Fibroblast of lung (primary cell): ENCODE measurements around the gene PLCG2. TPM values are rescaled to one million over a fixed set of nuclear protein-coding genes. Genes with fewer than 3 reads are reported as not detected.

Experiments
- DNase-seq, 2 donors: peaks; one replicate each; pipeline versions ENCODE4 v3.0.0 to v3.0.0-alpha.2; 2010; ENCODE audit warnings: low read depth in 2 of 2
- H2AFZ ChIP-seq: 2 replicates; pipeline ENCODE4 v1.5.1; 2012; ENCODE audit warnings: low read length, control low read depth, inconsistent platforms
- H3K27ac ChIP-seq: 2 replicates; pipeline ENCODE4 v1.5.1; 2011; ENCODE audit warnings: low read length, control low read depth; ENCODE audit not compliant: insufficient read depth
- H3K27me3 ChIP-seq: 2 replicates; pipeline ENCODE4 v1.5.1; 2011; ENCODE audit warnings: mild to moderate bottlenecking, low read length; ENCODE audit not compliant: control insufficient read depth, insufficient read depth
- H3K36me3 ChIP-seq: 2 replicates; pipeline ENCODE4 v1.5.1; 2011; ENCODE audit warnings: low read length; ENCODE audit not compliant: control insufficient read depth, insufficient read depth
- H3K4me1 ChIP-seq: 2 replicates; pipeline ENCODE4 v1.5.1; 2011; ENCODE audit warnings: low read length; ENCODE audit not compliant: control insufficient read depth, insufficient read depth; ENCODE audit errors: extremely low read depth
- H3K4me2 ChIP-seq: 2 replicates; pipeline ENCODE4 v1.5.1; 2011; ENCODE audit warnings: low read length, control low read depth; ENCODE audit not compliant: insufficient read depth; ENCODE audit errors: extremely low read depth
- H3K4me3 ChIP-seq, 4 experiments: fragments of 200-600 bp in 1 of 4; sonication (generic) in 1 of 4; replicated peaks in 1 of 4; 2 replicates each; pipeline ENCODE4 v1.5.1; 2011 to 2016; ENCODE audit warnings: low read length in 4 of 4, low read depth in 3 of 4, mild to moderate bottlenecking in 3 of 4, control low read depth in 2 of 4, inconsistent platforms in 1 of 4, mixed read lengths in 1 of 4; ENCODE audit not compliant: insufficient read depth in 1 of 4; ENCODE audit errors: control extremely low read depth in 1 of 4
- H3K79me2 ChIP-seq: 2 replicates; pipeline ENCODE4 v1.5.1; 2012; ENCODE audit warnings: mild to moderate bottlenecking, low read length, inconsistent platforms; ENCODE audit not compliant: control insufficient read depth, insufficient read depth
- H3K9ac ChIP-seq: 2 replicates; pipeline ENCODE4 v1.5.1; 2011; ENCODE audit warnings: mild to moderate bottlenecking, low read length, control low read depth; ENCODE audit not compliant: insufficient read depth
- H3K9me3 ChIP-seq: 2 replicates; pipeline ENCODE4 v1.5.1; 2012; ENCODE audit warnings: low read depth, low read length; ENCODE audit not compliant: control insufficient read depth, insufficient read depth
- H4K20me1 ChIP-seq: 2 replicates; pipeline ENCODE4 v1.5.1; 2011; ENCODE audit warnings: low read length; ENCODE audit not compliant: control insufficient read depth, insufficient read depth; ENCODE audit errors: extremely low read depth
- CTCF ChIP-seq, 2 donors: IDR thresholded peaks in 1 of 2; conservative IDR thresholded peaks in 1 of 2; 1 replicate in 1 of 2; 2 replicates in 1 of 2; pipeline ENCODE4 v1.5.1; 2011 to 2012; ENCODE audit warnings: low read length in 2 of 2, control low read depth in 1 of 2, inconsistent platforms in 1 of 2, low read depth in 1 of 2, mild to moderate bottlenecking in 1 of 2
- EZH2 ChIP-seq: IDR thresholded peaks from 2 replicates; pipeline ENCODE4 v1.5.1; 2012; ENCODE audit warnings: low read length, control low read depth, mild to moderate bottlenecking; ENCODE audit errors: missing control alignments
- polyA plus RNA-seq, 2 donors: library from polyadenylated mRNA; depleted of rRNA in 1 of 2; stranded (reverse) in 1 of 2; unstranded in 1 of 2; fragments of >200 nt; gene quantifications; 2 replicates each; pipeline ENCODE4 v1.2.1, GENCODE V29; 2011 to 2012; ENCODE audit warnings: missing spikeins in 1 of 2
- total RNA-seq: library from RNA; depleted of rRNA; stranded (reverse); fragments of >200 nt; gene quantifications from 2 replicates; pipeline ENCODE4 v1.2.1, GENCODE V29; 2014

Gene PLCG2
- total and polyA plus RNA-seq, 2 donors (not counting 1 experiment from before 2014, with no cell fraction given): 0.53 to 0.66 TPM

- H3K4me2 ChIP-seq: no peak overlapping the region
- no peak overlapping the region for H3K4me3 ChIP-seq
- TF ChIP-seq EZH2: no peak
- TF ChIP-seq CTCF (conservative IDR thresholded peaks at IDR 0.05 in 1 of 2, IDR thresholded peaks at IDR 0.05 in 1 of 2; ENCODE audit: low read depth in 1 of 2, low read length in 2 of 2): no peak
- no peak overlapping the region for H3K9ac ChIP-seq
- peak in 1 of 2 donors; percentile 41 for DNase-seq
- H3K9me3 ChIP-seq: no peaks in the 10 kb centered on the region
- no peak overlapping the region for H2AFZ ChIP-seq
- H4K20me1 ChIP-seq: no peaks in the 10 kb centered on the region
- no peaks in the 10 kb centered on the region for H3K4me1 ChIP-seq
- no peaks in the 10 kb centered on the region for H3K27me3 ChIP-seq
- H3K36me3 ChIP-seq: no peaks in the 10 kb centered on the region
- no peaks in the 10 kb centered on the region for H3K79me2 ChIP-seq
- no peak overlapping the region for H3K27ac ChIP-seq
Observed at GRCh38 chr16:81831722-81832126, 52.6 kb downstream of the PLCG2 start.

DNA sequence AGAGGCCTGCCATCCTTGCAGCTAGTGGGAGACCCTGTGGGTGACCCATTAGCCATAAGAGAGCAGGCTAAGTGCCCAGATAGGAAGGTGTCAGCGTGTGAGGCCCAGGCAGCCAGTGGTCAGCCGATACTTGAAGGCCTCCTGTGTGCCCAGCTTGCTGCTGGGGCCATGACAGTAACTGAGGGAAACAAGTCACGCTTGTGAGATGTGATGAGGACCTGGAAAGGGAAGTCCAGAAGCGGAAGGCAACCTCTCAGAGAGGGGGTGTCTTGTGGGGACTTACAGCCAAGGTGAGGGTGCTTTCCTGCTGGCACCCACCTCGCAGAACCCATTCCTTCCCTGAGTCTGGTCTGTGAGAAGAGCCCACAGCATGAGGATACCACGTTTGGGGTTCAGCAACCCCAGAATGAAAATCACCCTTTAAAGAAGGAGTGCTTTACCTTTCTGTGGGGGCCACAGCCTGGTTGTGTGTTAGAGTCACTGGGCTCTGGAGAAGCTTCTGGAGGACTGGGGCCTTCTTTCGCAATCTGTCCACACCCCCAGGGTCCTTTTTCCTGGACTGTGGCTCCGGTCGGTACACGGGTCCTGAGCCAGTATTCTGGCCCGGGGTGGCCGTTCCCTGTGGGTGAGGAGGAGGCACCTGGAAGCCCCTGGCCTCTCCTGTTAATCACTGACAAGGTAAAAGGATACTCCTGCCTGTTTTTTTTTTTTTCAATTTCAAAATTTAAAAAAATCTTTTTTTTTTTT, 53.9 kb downstream of the PLCG2 start:
- Histone ChIP-seq H2AFZ (no peak overlapping the region), H3K9ac (no peak overlapping the region), H3K4me2 (no peak overlapping the region), H3K36me3 (no peaks in the 10 kb centered on the region), H3K9me3 (no peaks in the 10 kb centered on the region), H3K4me3 (no peak overlapping the region), H4K20me1 (no peaks in the 10 kb centered on the region), H3K27ac (no peak overlapping the region), H3K79me2 (no peaks in the 10 kb centered on the region), H3K27me3 (no peaks in the 10 kb centered on the region), H3K4me1 (no peaks in the 10 kb centered on the region)
- TF ChIP-seq CTCF (conservative IDR thresholded peaks at IDR 0.05 in 1 of 2, IDR thresholded peaks at IDR 0.05 in 1 of 2; ENCODE audit: low read depth in 1 of 2, low read length in 2 of 2) (no peak), EZH2 (no peak)
- no peak for DNase-seq

DNA sequence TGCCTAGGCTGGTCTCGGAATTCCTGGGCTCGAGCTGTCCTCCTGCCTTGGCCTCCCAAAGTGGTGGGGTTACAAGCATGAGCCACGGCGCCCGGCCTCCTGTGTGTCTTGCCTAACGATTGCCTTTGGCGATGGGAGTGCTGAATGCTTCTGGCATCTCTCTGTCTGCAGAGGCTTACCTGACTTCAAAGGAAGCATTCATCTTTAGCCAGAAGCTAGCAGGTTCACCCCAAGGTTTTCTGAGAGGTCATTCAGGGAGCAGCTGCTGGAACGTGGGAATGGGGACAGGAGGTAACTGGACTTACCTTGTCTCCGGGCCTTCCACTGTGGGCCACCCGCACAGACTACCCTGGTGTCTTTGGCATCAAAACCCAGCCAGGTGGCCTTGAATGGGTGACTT, 54.7 kb downstream of the PLCG2 start:
- H3K27ac ChIP-seq: no peak overlapping the region
- no peaks in the 10 kb centered on the region for H3K27me3 ChIP-seq
- DNase-seq: no peak
- no peak overlapping the region for H3K4me3 ChIP-seq
- TF ChIP-seq EZH2 (no peak), CTCF (conservative IDR thresholded peaks at IDR 0.05 in 1 of 2, IDR thresholded peaks at IDR 0.05 in 1 of 2; ENCODE audit: low read depth in 1 of 2, low read length in 2 of 2) (no peak)
- no peak overlapping the region for H2AFZ ChIP-seq
- H3K9me3 ChIP-seq: no peaks in the 10 kb centered on the region
- no peaks in the 10 kb centered on the region for H4K20me1 ChIP-seq
- no peaks in the 10 kb centered on the region for H3K4me1 ChIP-seq
- no peaks in the 10 kb centered on the region for H3K79me2 ChIP-seq
- H3K4me2 ChIP-seq: no peak overlapping the region
- H3K9ac ChIP-seq: no peak overlapping the region
- no peaks in the 10 kb centered on the region for H3K36me3 ChIP-seq
